ENCODE measurements around the gene OR2A25.

OR2A25 gene

DNA sequence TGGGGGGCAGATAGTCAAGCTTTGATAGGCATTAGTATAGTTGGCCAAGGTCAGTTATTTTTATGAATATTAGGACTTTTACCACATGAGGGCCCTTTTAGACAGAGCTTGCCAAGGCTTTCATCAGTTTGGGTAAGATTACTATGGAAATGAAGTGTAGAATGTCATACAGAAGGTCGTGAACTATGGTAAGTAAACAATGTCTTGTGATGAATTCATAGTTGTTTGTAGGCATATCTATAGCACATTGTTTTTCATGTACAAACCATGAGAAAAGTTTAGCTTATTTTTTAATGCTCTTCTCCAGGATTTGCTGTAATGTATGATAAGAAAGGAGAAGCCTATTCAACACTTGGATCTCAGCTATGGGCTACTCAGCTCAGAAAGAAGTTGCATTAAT lies 44.0 kb downstream of the OR2A25 start:
- TF ChIP-seq, protein P1, sequence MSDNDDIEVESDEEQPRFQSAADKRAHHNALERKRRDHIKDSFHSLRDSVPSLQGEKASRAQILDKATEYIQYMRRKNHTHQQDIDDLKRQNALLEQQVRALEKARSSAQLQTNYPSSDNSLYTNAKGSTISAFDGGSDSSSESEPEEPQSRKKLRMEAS (IDR thresholded peaks at IDR 0.05; ENCODE audit: low read depth, low read length), result no peak
- TF ChIP-seq MYC (IDR thresholded peaks at IDR 0.05; ENCODE audit: low read depth, low read length) (no peak), POLR2A (IDR thresholded peaks at IDR 0.05; ENCODE audit: extremely low read depth, insufficient read length) (no peak)
- TF ChIP-seq, protein P2, sequence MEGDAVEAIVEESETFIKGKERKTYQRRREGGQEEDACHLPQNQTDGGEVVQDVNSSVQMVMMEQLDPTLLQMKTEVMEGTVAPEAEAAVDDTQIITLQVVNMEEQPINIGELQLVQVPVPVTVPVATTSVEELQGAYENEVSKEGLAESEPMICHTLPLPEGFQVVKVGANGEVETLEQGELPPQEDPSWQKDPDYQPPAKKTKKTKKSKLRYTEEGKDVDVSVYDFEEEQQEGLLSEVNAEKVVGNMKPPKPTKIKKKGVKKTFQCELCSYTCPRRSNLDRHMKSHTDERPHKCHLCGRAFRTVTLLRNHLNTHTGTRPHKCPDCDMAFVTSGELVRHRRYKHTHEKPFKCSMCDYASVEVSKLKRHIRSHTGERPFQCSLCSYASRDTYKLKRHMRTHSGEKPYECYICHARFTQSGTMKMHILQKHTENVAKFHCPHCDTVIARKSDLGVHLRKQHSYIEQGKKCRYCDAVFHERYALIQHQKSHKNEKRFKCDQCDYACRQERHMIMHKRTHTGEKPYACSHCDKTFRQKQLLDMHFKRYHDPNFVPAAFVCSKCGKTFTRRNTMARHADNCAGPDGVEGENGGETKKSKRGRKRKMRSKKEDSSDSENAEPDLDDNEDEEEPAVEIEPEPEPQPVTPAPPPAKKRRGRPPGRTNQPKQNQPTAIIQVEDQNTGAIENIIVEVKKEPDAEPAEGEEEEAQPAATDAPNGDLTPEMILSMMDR (IDR thresholded peaks at IDR 0.05; ENCODE audit: low read depth, low read length), result no peak
- DNase-seq (ENCODE audit: low read depth), result no peak
- H3K4me3 ChIP-seq (ENCODE audit: low read depth, low read length), result no peak overlapping the region

DNA sequence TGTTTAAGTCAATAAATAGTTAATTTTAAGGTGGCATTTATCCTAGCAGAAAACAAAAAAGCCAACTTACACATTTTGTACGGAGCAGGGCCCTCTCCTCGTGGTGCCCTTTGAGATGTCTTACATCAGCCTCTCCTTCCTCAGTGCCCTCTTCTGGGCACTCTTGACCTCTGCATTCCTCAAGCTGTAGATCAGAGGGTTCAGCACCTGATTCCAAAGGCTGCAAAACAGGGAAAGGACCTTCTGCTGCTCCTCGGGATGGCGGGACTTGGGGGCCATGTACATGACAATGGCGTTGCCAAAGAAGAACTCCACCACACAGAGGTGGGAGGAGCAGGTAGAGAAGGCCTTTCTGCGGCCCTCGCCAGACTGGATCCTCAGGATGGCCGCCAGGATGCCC lies 48.7 kb downstream of the OR2A25 start:
- no peak for DNase-seq (ENCODE audit: low read depth)
- no peak for TF ChIP-seq MYC (IDR thresholded peaks at IDR 0.05; ENCODE audit: low read depth, low read length)
- no peak for TF ChIP-seq POLR2A (IDR thresholded peaks at IDR 0.05; ENCODE audit: extremely low read depth, insufficient read length)
- no peak overlapping the region for H3K4me3 ChIP-seq (ENCODE audit: low read depth, low read length)

DNA sequence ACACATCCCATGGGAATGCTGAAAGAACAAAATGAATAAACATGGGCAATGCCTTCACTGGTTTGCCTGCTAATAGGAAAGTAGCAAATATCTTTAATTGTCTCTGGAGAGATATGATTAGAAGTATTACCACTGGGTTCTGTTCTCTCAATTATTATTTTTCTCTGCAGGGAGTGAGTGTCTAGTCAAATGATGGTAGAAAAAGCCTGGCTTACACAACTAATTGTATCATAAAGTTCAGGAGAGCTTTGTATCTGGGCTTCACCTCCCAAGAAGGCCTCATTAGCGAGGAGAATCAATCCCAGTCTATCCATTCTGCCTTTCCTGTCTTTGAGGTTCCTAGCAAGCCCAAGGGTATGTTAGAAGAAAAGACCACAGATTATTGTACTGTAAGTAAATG lies 53.3 kb downstream of the OR2A25 start, which contains the start of gene OR2A14:
OR2A14 (plus strand) TSS at position 301 of the 400 bp plus-strand sequence. CDS start 5,937 bp downstream, outside the sequence.
- H3K4me3 ChIP-seq (ENCODE audit: low read depth, low read length), result no peak within 1 kb of the TSS
- DNase-seq (ENCODE audit: low read depth), result no peak
- TF ChIP-seq POLR2A (IDR thresholded peaks at IDR 0.05; ENCODE audit: extremely low read depth, insufficient read length) (no peak), MYC (IDR thresholded peaks at IDR 0.05; ENCODE audit: low read depth, low read length) (no peak)
- TF ChIP-seq, protein P2 (IDR thresholded peaks at IDR 0.05; ENCODE audit: low read depth, low read length), result no peak
- TF ChIP-seq, protein P1 (IDR thresholded peaks at IDR 0.05; ENCODE audit: low read depth, low read length), result no peak

All from NB4 (cell line).